ENCODE measurements around the gene TEAD3.

The TEAD3 gene

GRCh38 chr6:35468181-35468979 is 28.5 kb downstream of the TEAD3 start, which contains the start of gene RPL10A:
Gene RPL10A, plus strand, starts transcription at chr6:35468401. Its CDS starts 34 bp downstream, at chr6:35468435.
- DNase-seq: peak; percentile 91 to 98 (median 96)
- intact Hi-C loops (cut with DNase I): loop anchor here (1.0 kb wide), 1 partner anchor 126 kb away; the partner anchor contains the start of gene PPARD

GRCh38 chr6:35465646-35466045 is 31.2 kb downstream of the TEAD3 start:
- intact Hi-C loops (cut with DNase I): no loop called here

GRCh38 chr6:35463292-35463691 is 33.6 kb downstream of the TEAD3 start:
- DNase-seq: no peak
- intact Hi-C loops (cut with DNase I): no loop called here

More at GRCh38 chr6:35465646-35466045, 31.2 kb downstream of the TEAD3 start:
- no peak for DNase-seq

GRCh38 chr6:35461270-35461669 is 35.6 kb downstream of the TEAD3 start:
- no peak for DNase-seq
- intact Hi-C loops (cut with DNase I): no loop called here

- intact Hi-C loops (cut with DNase I): no loop called here
- no peak for DNase-seq
Observed at GRCh38 chr6:35457907-35458306, 39.0 kb downstream of the TEAD3 start.

GRCh38 chr6:35454391-35455110 is 42.3 kb downstream of the TEAD3 start:
- DNase-seq: no peak
- intact Hi-C loops (cut with DNase I): no loop called here

- intact Hi-C loops (cut with DNase I): no loop called here
Observed at GRCh38 chr6:35453236-35453635, 43.6 kb downstream of the TEAD3 start.

GRCh38 chr6:35452183-35453090 is 44.4 kb downstream of the TEAD3 start, which contains the start of gene FANCE:
Gene FANCE, plus strand, starts transcription at chr6:35452338. Its CDS starts 208 bp downstream, at chr6:35452546.
- DNase-seq: peak; percentile 83 to 97 (median 92)
- intact Hi-C loops (cut with DNase I): no loop called here

More at GRCh38 chr6:35453236-35453635, 43.6 kb downstream of the TEAD3 start:
- DNase-seq: no peak

GRCh38 chr6:35451354-35452182 is 45.3 kb downstream of the TEAD3 start:
- intact Hi-C loops (cut with DNase I): loop anchor here (2.0 kb wide), 1 partner anchor 109 kb away; the partner anchor contains the start of gene PPARD
- no peak for DNase-seq

GRCh38 chr6:35449287-35449881 is 47.5 kb downstream of the TEAD3 start:
- intact Hi-C loops (cut with DNase I): no loop called here
- DNase-seq: peak in 27 of 42 donors; percentile 19 to 72 (median 38)

- intact Hi-C loops (cut with DNase I): no loop called here
Observed at GRCh38 chr6:35448191-35448590, 48.7 kb downstream of the TEAD3 start.

GRCh38 chr6:35445691-35446090 is 51.2 kb downstream of the TEAD3 start:
- no peak for DNase-seq
- intact Hi-C loops (cut with DNase I): no loop called here

More at GRCh38 chr6:35448191-35448590, 48.7 kb downstream of the TEAD3 start:
- DNase-seq: no peak

GRCh38 chr6:35443341-35444030 is 53.4 kb downstream of the TEAD3 start:
- DNase-seq: no peak
- intact Hi-C loops (cut with DNase I): no loop called here

- intact Hi-C loops (cut with DNase I): no loop called here
- DNase-seq: no peak
Observed at GRCh38 chr6:35442693-35443092, 54.2 kb downstream of the TEAD3 start.

- DNase-seq: no peak
- intact Hi-C loops (cut with DNase I): no loop called here
Observed at GRCh38 chr6:35441642-35442041, 55.2 kb downstream of the TEAD3 start.

- intact Hi-C loops (cut with DNase I): no loop called here
- no peak for DNase-seq
Observed at GRCh38 chr6:35441205-35441604, 55.7 kb downstream of the TEAD3 start.

GRCh38 chr6:35439308-35439707 is 57.6 kb downstream of the TEAD3 start:
- no peak for DNase-seq
- intact Hi-C loops (cut with DNase I): no loop called here

All from head of caudate nucleus (tissue), 42 donors.